ENCODE data around the gene GPSM1. TPM values are rescaled to one million over a fixed set of nuclear protein-coding genes. Genes with fewer than 3 reads are reported as not detected.

The GPSM1 gene
- polyA plus RNA-seq, 1 of the 3 experiments (the other 2 are of a cell fraction) = 26.7 TPM

GRCh38 chr9:136391737-136392537 is 64.6 kb downstream of the GPSM1 start (continued):
- TF ChIP-seq MEF2A (IDR thresholded peaks at IDR 0.05; ENCODE audit: borderline replicate concordance, low read depth) (no peak), CHD2 (IDR thresholded peaks at IDR 0.05; ENCODE audit: low read length, partially characterized antibody) (no peak)

GRCh38 chr9:136392538-136393449 is 65.5 kb downstream of the GPSM1 start:
- peaks cover 32 to 81% of the 10 kb centered on the region in 2 experiments for H3K36me3 ChIP-seq (replicated peaks in 1 of 2; ENCODE audit: control insufficient read depth in 1 of 2, insufficient read depth in 2 of 2, low read length in 1 of 2)
- no peaks in the 10 kb centered on the region for H3K4me1 ChIP-seq (ENCODE audit: control insufficient read depth in 1 of 2, insufficient read depth in 2 of 2, low read depth in 1 of 2, low read length in 1 of 2)
- H3K9me2 ChIP-seq = no peaks in the 10 kb centered on the region
- DNase-seq = no peak
- no peaks in the 10 kb centered on the region for H3K9me3 ChIP-seq
- WGBS (ENCODE audit: low lambda C conversion rate) = 92% methylated on average over 13 of the region's 21 CpGs
- peaks cover 5% of the 10 kb centered on the region for H3F3A ChIP-seq (replicated peaks; ENCODE audit: insufficient read depth)
- no peak overlapping the region for H3K4me3 ChIP-seq (ENCODE audit: low read depth in 2 of 2, low read length in 1 of 2)
- no peaks in the 10 kb centered on the region for H3K27me3 ChIP-seq (ENCODE audit: insufficient read depth)
- H3K9ac ChIP-seq = no peak overlapping the region
- H3K27ac ChIP-seq (ENCODE audit: low read depth in 2 of 2, low read length in 1 of 2) = no peak overlapping the region
- no peaks in the 10 kb centered on the region for H4K20me1 ChIP-seq (ENCODE audit: insufficient read depth)
- no peak for TF ChIP-seq RFX5 (IDR thresholded peaks at IDR 0.05; ENCODE audit: low read length)
- POLR2A ChIA-PET = interaction anchor here (0.9 to 1.2 kb wide), 3 partner anchors 11 to 19 kb away, joined by 3 read pairs; partner anchors contain the start of gene CARD9
- no peak overlapping the region for H3K4me2 ChIP-seq
- H3K79me2 ChIP-seq (ENCODE audit: insufficient read depth) = peaks cover 20% of the 10 kb centered on the region; the same call in 1 of the 2 replicates
- no peak overlapping the region for H2AFZ ChIP-seq (ENCODE audit: low read depth)
- CTCF ChIA-PET = interaction anchor here (0.6 to 3.1 kb wide), 9 partner anchors 12 to 239 kb away, joined by 3 to 11 read pairs (median 3); partner anchors contain the start of gene DNLZ

GRCh38 chr9:136393531-136393930 is 66.2 kb downstream of the GPSM1 start:
- Histone ChIP-seq H3K36me3 (replicated peaks in 1 of 2; ENCODE audit: control insufficient read depth in 1 of 2, insufficient read depth in 2 of 2, low read length in 1 of 2) (peaks cover 34 to 83% of the 10 kb centered on the region in 2 experiments), H3K4me2 (no peak overlapping the region), H3K27ac (ENCODE audit: low read depth in 2 of 2, low read length in 1 of 2) (no peak overlapping the region; a peak in 1 of 4 replicates), H3K9me3 (no peaks in the 10 kb centered on the region), H3K79me2 (ENCODE audit: insufficient read depth) (peaks cover 28% of the 10 kb centered on the region), H3K9ac (no peak overlapping the region), H3K4me3 (ENCODE audit: low read depth in 2 of 2, low read length in 1 of 2) (no peak overlapping the region), H3K4me1 (ENCODE audit: control insufficient read depth in 1 of 2, insufficient read depth in 2 of 2, low read depth in 1 of 2, low read length in 1 of 2) (peaks cover under 1 to 5% of the 10 kb centered on the region in 2 experiments; a peak in 2 of 4 replicates), H4K20me1 (ENCODE audit: insufficient read depth) (peaks cover 2% of the 10 kb centered on the region; the same call in 1 of the 2 replicates), H2AFZ (ENCODE audit: low read depth) (no peak overlapping the region), H3K9me2 (no peaks in the 10 kb centered on the region), H3K27me3 (ENCODE audit: insufficient read depth) (no peaks in the 10 kb centered on the region), H3F3A (replicated peaks; ENCODE audit: insufficient read depth) (peaks cover 4% of the 10 kb centered on the region)
- CTCF ChIA-PET = interaction anchor here (0.6 to 3.1 kb wide), 5 partner anchors 12 to 81 kb away, joined by 3 to 11 read pairs (median 3); partner anchors contain the start of genes CARD9 and DNLZ
- no peak for DNase-seq
- no peak for TF ChIP-seq USF2 (IDR thresholded peaks at IDR 0.05; ENCODE audit: borderline replicate concordance, low read depth, low read length)
- TF ChIP-seq CHD2 (IDR thresholded peaks at IDR 0.05; ENCODE audit: low read length, partially characterized antibody) = no peak
- TF ChIP-seq POLR2AphosphoS5 (IDR thresholded peaks at IDR 0.05; ENCODE audit: low read depth, low read length) = no peak
- TF ChIP-seq RAD21 (IDR thresholded peaks at IDR 0.05; ENCODE audit: low read length) = no peak
- TF ChIP-seq YY1 (IDR thresholded peaks at IDR 0.05; ENCODE audit: low read depth) = no peak
- POLR2A ChIA-PET = interaction anchor here (0.9 to 1.1 kb wide), 2 partner anchors 11 to 20 kb away, joined by 3 read pairs; partner anchors contain the start of gene CARD9
- WGBS (ENCODE audit: low lambda C conversion rate) = 98% methylated on average over 17 of the region's 17 CpGs

Data from SK-N-SH (cell line).